PC-9 (cell line): ENCODE results near the gene PTPRM.

Experiments
- CTCF ChIP-seq: fragments of 200-600 bp; sonication (generic); conservative IDR thresholded peaks from 2 replicates; pipeline ENCODE4 v1.6.1; 2017; ENCODE audit warnings: mixed run types, antibody characterized with exemption, mild to moderate bottlenecking, moderate library complexity
- EZH2 ChIP-seq: fragments of 200-600 bp; sonication (generic); IDR thresholded peaks from 2 replicates; pipeline ENCODE4 v1.8.0; 2017; ENCODE audit warnings: antibody characterized with exemption, low read depth

DNA sequence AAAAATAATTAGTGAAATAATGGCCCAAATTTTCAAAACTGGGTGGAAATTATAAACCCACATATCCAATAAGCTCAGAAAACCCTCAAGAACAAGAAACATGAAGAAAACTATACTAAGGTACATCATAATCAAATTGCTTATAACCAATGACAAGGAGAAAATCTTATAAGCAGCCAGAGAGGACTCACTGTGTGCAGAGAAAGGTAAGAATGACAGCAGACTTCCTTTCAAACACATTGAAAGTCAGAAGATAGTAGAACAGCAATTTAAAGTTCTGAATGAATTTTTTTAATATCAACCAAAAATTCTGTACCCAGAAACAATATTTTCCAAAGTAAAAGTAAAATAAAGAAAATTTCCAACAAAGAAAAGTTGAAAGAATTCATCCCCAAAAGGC, 844.4 kb downstream of the PTPRM start:
- TF ChIP-seq CTCF (no peak), EZH2 (no peak)
